PC-9 (cell line): Measurements from ENCODE around the gene ZNF580.

Experiments used
- CTCF ChIP-seq: fragments of 200-600 bp; sonication (generic); conservative IDR thresholded peaks from 2 replicates; pipeline ENCODE4 v1.6.1; 2017; ENCODE audit warnings: mixed run types, antibody characterized with exemption, mild to moderate bottlenecking, moderate library complexity
- EZH2 ChIP-seq: fragments of 200-600 bp; sonication (generic); IDR thresholded peaks from 2 replicates; pipeline ENCODE4 v1.8.0; 2017; ENCODE audit warnings: antibody characterized with exemption, low read depth

GRCh38 chr19:55687281-55688201, 46.7 kb downstream of the ZNF580 start:
- TF ChIP-seq CTCF (no peak), EZH2 (no peak)
